RWPE1 (cell line): ENCODE measurements around the gene CERK.
A peak's percentile ranks its signal among the peaks of the same experiment; 100 is the strongest.
"Not testable (repeated sequence)": the region's sequence is repeated elsewhere in the genome, so short reads cannot be mapped to it uniquely, and the experiment has no call there.

ENCODE experiments used
- CTCF ChIA-PET: fragments of 350-600 bp; sonication (Branson Sonifier 250); formaldehyde crosslinking; extraction: SDS; loops from one replicate; lab custom pipeline; 2021; lab: Yijun Ruan, JAX
- POLR2A ChIA-PET: fragments of 400-600 bp; formaldehyde crosslinking; extraction: SDS; loops from one replicate; lab custom pipeline; 2020; ENCODE audit warnings: antibody characterized with exemption; ENCODE audit not compliant: low non-redundant PET; lab: Yijun Ruan, JAX
- DNase-seq: peaks from one replicate; pipeline ENCODE4 v3.0.0; 2012; ENCODE audit warnings: low spot score
- H3K27ac ChIP-seq: fragments of 450-650 bp; 2 replicates; pipeline ENCODE4 v1.5.1; 2017
- TF ChIP-seq, protein P1 (sequence below): fragments of 450-650 bp; conservative IDR thresholded peaks from 2 replicates; pipeline ENCODE4 v1.5.1; 2017; ENCODE audit warnings: low read depth, mild to moderate bottlenecking

Gene CERK

DNA sequence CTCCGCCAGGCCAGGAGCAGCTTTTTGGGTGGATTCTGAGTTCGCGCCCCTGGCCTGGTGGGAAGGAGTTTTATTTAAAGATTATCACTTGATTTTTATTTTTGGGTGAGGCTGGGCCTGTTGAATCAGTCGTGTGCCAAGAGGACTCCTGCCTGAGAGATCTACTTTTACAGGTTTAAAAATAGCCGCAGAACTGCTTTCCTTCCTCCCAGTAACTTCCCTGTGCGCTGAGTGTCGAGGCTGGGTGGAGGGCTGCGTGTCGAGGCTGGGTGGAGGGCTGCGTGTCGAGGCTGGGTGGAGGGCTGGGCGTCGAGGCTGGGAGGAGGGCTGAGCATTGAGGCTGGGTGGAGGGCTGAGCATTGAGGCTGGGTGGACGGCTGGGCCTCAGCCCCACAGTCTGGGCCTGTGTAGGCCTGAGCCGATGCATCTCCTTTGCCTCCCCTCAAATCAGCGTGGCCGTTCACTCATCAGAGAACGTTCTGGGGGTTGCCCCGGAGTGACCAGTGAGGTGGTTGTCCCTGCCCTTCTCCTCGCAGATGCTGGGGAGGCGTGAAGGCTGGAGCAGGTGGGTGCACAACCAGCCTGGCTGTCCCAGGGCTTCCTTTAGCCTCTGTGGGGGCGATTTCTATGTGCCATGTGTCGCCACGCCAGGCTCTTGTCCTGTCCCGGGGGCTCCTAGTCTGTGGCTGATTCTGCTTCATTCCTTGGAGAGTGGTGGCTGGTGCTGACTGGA, 87.8 kb downstream of the CERK start:
- peak overlapping the region; percentile 68 for H3K27ac ChIP-seq
- DNase-seq, result no peak
- CTCF ChIA-PET, result no interaction called here
- TF ChIP-seq, protein P1, sequence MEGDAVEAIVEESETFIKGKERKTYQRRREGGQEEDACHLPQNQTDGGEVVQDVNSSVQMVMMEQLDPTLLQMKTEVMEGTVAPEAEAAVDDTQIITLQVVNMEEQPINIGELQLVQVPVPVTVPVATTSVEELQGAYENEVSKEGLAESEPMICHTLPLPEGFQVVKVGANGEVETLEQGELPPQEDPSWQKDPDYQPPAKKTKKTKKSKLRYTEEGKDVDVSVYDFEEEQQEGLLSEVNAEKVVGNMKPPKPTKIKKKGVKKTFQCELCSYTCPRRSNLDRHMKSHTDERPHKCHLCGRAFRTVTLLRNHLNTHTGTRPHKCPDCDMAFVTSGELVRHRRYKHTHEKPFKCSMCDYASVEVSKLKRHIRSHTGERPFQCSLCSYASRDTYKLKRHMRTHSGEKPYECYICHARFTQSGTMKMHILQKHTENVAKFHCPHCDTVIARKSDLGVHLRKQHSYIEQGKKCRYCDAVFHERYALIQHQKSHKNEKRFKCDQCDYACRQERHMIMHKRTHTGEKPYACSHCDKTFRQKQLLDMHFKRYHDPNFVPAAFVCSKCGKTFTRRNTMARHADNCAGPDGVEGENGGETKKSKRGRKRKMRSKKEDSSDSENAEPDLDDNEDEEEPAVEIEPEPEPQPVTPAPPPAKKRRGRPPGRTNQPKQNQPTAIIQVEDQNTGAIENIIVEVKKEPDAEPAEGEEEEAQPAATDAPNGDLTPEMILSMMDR, result no peak
- POLR2A ChIA-PET, result no interaction called here

DNA sequence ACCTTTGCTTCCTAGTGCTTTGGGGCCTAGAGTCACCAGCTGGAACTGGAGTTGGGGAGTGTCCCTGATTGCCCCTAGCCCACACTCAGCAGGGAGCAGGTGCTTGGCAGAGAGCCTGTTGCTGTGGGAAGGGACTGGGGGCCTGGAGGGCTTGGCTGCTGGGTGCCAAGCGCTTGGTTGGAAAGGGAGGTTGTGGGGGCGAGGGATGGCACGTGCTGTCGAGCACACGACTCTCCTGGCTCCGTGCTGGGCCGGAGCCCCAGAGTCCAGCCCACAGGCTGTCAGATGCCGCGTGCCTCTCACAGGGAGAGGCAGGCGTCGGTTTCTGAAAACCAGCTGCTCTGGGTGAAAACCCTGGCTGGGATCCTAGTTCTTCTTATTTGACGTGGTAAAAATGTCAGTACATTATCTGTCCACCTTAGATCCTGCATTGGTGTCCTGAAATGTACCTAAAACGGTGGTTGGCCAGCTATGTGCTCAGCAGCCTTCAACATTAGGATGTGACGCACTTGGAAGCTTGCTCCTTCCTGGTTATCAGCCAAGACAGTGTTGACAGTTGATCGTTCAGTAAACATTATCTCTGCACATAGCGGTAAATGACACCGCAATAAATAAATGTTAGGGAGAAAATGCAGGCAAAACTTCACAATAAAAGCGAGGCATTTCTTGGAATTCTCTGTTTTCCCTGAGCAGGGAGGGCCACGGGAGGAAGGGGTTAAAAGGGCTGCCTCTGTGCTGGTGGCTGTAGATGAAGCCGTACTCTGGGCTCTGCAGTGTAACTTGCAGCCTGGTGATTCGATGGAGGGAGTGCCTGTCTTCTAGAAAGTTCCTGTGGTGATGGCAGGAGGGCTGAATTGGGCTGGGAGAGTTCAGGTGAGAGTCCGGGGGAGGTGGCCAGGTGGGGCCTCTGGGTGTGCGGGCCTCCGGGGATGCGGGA, 88.6 kb downstream of the CERK start:
- no peak for DNase-seq
- ChIA-PET POLR2A (no interaction called here), CTCF (no interaction called here)
- TF ChIP-seq, protein P1, result no peak
- peak overlapping the region; percentile 68 for H3K27ac ChIP-seq

DNA sequence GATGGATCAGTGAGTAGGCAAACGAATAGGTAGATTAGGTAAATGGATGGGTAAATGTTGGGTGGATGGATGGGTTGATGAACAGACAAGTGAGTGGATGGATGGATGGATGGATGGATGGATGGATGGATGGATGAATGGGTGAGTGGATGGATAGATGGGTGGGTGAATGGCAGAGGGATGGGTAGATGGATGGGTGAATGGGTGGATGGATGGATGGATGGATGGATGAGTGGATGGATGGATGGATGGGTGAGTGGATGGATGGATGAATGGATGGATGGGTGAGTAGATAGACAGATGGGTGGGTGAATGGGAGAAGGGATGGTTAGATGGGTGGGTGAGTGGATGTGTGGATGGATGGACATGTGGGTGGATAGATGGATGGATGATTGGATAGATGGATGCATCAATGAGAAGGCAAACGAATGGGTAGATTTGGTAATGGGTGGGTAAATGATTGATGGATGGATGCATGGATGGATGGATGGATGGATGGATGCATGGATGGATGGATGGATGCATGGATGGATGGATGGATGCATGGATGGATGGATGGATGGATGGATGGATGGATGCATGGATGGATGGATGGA, 89.7 kb downstream of the CERK start:
- POLR2A ChIA-PET, result not testable (repeated sequence)

DNA sequence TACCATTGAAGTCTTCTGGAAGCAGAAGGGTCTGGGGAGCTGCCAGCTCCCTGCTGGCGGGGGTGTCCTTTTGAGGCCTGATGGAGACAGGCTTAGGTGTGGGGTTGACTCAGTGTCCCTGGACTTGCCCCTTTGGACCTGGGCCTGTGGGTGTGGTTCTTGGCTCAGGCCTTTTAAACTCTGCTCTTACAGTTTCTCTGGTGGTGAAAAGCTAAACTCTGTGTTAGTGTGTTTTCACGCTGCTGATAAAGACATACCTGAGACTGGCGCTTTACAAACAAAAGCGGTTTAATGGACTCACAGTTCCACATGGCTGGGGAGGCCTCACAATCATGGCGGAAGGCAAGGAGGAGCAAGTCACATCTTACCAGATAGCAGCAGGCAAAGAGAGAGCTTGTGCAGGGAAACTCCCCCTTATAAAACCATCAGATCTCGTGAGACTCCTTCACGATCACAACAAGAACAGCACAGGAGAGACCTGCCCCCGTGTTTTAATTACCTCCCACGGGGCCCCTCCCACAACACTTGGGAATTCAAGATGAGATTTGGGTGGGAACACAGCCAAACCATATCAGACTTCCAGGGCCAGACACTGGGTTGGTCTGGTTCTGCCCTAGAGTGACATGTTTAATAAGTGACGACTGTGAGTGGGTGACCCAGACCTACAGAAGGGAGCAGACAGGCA, 91.4 kb downstream of the CERK start:
- ChIA-PET POLR2A (no interaction called here), CTCF (no interaction called here)
- no peak overlapping the region for H3K27ac ChIP-seq
- TF ChIP-seq, protein P1, result no peak
- DNase-seq, result no peak

More for the DNA sequence above, 89.7 kb downstream of the CERK start:
- not testable (repeated sequence) for DNase-seq, H3K27ac ChIP-seq
- CTCF ChIA-PET, result interaction anchor here (1.1 kb wide), 1 partner anchor 12 kb away, joined by 5 read pairs; no protein-coding TSS in a partner anchor

DNA sequence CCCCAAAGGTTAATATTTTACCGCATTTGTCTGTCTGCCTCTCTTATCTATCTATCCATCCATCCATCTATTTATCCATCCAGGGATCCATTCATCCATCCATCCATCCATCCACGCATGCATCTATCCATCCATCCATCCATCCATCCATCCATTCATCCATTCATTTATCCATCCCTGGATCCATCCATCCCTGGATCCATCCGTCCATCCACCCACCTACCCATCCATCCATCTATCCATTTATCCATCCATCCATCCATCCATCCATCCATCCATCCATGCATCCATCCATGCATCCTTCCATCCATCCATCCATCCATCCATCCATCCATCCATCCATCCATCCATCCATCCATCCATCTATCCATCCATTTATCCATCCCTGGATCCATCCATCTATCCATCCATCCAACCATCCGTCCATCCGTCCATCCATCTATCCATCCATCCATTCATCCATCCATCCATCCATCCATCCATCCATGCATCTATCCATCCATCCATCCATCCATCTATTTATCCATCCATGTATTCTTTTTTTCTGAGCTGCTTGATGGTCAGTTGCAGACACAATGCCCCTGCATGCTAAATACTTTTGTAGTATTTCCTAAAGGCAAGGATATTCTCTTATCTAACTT, 95.1 kb downstream of the CERK start:
- H3K27ac ChIP-seq, CTCF ChIA-PET, POLR2A ChIA-PET, DNase-seq: not testable (repeated sequence)

DNA sequence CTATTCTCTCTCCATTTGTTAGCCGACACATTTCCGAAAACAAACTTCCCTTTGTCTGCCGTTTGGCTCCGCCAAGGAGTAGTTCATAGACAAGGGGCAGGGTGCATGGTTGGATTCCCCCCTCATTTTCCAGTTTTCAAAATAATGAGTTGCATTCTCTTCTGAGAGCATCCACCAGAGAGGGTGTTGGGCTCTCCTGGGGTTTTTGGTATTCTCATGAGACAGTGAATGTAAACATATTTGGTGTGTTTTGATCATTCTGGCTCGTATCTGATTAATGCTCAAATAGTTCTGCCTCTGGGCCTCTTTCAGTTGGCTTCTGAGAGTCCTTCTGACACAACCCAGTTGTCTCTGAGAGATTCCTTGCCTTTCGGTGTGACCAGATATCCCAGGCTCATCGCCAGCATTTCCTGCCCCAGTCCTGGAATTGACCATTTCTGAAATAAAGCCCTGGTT, 96.2 kb downstream of the CERK start:
- ChIA-PET CTCF (no interaction called here), POLR2A (no interaction called here)
- DNase-seq, result no peak
- TF ChIP-seq, protein P1, result no peak
- H3K27ac ChIP-seq, result no peak overlapping the region
